BLaER1 (cell line): ENCODE measurements around the gene LSG1.

Source experiments
- H3K27ac ChIP-seq: shearing (Covaris generic); formaldehyde crosslinking; 2 replicates; pipeline ENCODE4 v1.8.1; 2022
- H3K27me3 ChIP-seq: shearing (Covaris generic); formaldehyde crosslinking; 2 replicates; pipeline ENCODE4 v1.8.1; 2022
- H3K36me3 ChIP-seq: shearing (Covaris generic); formaldehyde crosslinking; 2 replicates; pipeline ENCODE4 v1.8.1; 2022
- H3K4me1 ChIP-seq: shearing (Covaris generic); formaldehyde crosslinking; 2 replicates; pipeline ENCODE4 v1.8.1; 2022
- H3K4me2 ChIP-seq: shearing (Covaris generic); formaldehyde crosslinking; 2 replicates; pipeline ENCODE4 v1.8.1; 2022
- H3K4me3 ChIP-seq: shearing (Covaris generic); formaldehyde crosslinking; 2 replicates; pipeline ENCODE4 v1.8.1; 2022
- H3K9ac ChIP-seq: shearing (Covaris generic); formaldehyde crosslinking; 2 replicates; pipeline ENCODE4 v1.8.1; 2022
- H3K9me3 ChIP-seq: shearing (Covaris generic); formaldehyde crosslinking; 2 replicates; pipeline ENCODE4 v1.8.1; 2022
- H4K20me1 ChIP-seq: shearing (Covaris generic); formaldehyde crosslinking; 2 replicates; pipeline ENCODE4 v1.8.1; 2022
- Cebpa-rat ChIP-seq: shearing (Covaris generic); IDR thresholded peaks from 2 replicates; pipeline ENCODE4 v1.8.1; 2022

The LSG1 gene

GRCh38 chr3:194707147-194707540, 35.2 kb upstream of the LSG1 start:
- H3K4me2 ChIP-seq, result no peak overlapping the region
- no peaks in the 10 kb centered on the region for H3K9me3 ChIP-seq
- H3K27me3 ChIP-seq, result no peaks in the 10 kb centered on the region
- H3K36me3 ChIP-seq, result no peaks in the 10 kb centered on the region
- H3K4me3 ChIP-seq, result no peak overlapping the region
- H3K27ac ChIP-seq, result no peak overlapping the region
- no peak overlapping the region for H3K9ac ChIP-seq
- no peaks in the 10 kb centered on the region for H4K20me1 ChIP-seq
- peaks cover 7% of the 10 kb centered on the region for H3K4me1 ChIP-seq
- no peak for TF ChIP-seq Cebpa-rat

DNA sequence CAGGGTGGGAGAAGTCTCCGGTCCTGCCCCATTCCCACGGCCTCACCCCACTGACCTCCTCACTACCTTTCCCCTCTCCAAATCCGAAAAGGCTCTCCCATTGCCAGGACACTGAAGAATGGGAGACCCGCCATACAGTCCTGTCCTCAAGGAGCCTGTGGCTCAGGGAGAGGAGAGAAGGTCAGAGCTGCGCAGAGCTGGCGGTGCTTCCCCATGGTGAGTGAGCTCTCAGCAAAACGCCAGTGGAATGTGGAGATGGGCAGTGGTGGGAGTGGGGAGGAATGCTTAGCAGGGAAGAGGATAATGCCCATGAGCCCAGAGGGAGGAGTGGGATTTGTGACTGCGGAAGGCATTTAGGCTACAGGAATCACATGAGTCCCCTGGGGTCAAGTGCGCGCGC, 33.8 kb upstream of the LSG1 start:
- no peak overlapping the region for H3K27ac ChIP-seq
- no peak overlapping the region for H3K4me2 ChIP-seq
- no peaks in the 10 kb centered on the region for H3K9me3 ChIP-seq
- no peaks in the 10 kb centered on the region for H3K4me1 ChIP-seq
- H3K9ac ChIP-seq, result no peak overlapping the region
- H4K20me1 ChIP-seq, result no peaks in the 10 kb centered on the region
- no peaks in the 10 kb centered on the region for H3K27me3 ChIP-seq
- no peak overlapping the region for H3K4me3 ChIP-seq
- no peaks in the 10 kb centered on the region for H3K36me3 ChIP-seq
- no peak for TF ChIP-seq Cebpa-rat

DNA sequence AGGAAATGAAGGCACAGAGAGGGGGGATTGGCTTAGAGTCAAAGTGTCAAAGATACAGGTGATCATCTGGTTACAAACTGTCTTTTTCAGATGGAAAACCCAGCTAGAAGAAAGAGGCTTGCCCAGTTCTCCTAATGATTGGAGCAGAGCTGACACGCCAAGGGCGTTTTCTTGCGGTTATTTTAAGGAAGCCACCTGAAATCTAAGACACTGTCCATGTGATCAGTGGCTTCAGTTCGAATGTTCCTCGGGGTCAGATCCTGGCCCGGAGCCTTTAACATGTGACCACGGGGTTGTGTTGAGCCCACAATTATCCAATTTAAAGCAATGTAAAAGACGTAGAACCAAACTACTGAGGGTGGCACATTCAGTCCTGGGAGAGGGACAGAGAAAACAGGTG, 33.2 kb upstream of the LSG1 start:
- no peaks in the 10 kb centered on the region for H3K27me3 ChIP-seq
- H3K4me1 ChIP-seq, result no peaks in the 10 kb centered on the region
- no peak overlapping the region for H3K4me3 ChIP-seq
- no peaks in the 10 kb centered on the region for H3K36me3 ChIP-seq
- H3K4me2 ChIP-seq, result no peak overlapping the region
- no peak for TF ChIP-seq Cebpa-rat
- no peak overlapping the region for H3K9ac ChIP-seq
- no peak overlapping the region for H3K27ac ChIP-seq
- no peaks in the 10 kb centered on the region for H4K20me1 ChIP-seq
- no peaks in the 10 kb centered on the region for H3K9me3 ChIP-seq

DNA sequence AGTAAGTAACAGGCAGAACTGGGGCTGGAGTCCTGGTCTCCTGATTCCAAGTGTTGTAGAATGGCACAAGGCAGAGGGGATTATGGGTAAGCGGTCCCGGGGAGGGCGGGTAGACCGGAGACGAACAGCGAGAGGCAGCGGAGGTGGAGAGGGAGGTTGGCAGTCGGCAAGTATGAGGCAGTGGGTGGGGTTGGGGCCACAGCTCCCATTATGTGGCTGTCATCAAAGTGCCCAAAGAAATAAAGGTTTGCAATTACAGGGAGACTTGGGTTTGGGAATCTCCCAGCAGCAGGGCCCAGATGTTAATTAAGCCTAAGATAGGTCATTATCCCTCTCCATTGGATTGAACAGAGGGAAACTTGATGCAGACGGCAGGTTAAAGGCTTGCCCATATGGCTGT, 30.6 kb upstream of the LSG1 start:
- Histone ChIP-seq H3K4me1 (no peaks in the 10 kb centered on the region), H3K4me2 (no peak overlapping the region), H3K27me3 (no peaks in the 10 kb centered on the region), H3K27ac (no peak overlapping the region), H3K4me3 (no peak overlapping the region), H3K9me3 (peaks cover 9% of the 10 kb centered on the region; the same call in 1 of the 2 replicates), H3K9ac (no peak overlapping the region), H4K20me1 (no peaks in the 10 kb centered on the region), H3K36me3 (no peaks in the 10 kb centered on the region)
- TF ChIP-seq Cebpa-rat, result no peak

GRCh38 chr3:194696702-194697101, 24.7 kb upstream of the LSG1 start:
- H3K4me3 ChIP-seq, result no peak overlapping the region
- no peak overlapping the region for H3K9ac ChIP-seq
- H3K27me3 ChIP-seq, result no peaks in the 10 kb centered on the region
- no peak for TF ChIP-seq Cebpa-rat
- H3K9me3 ChIP-seq, result peaks cover 9% of the 10 kb centered on the region; the same call in 1 of the 2 replicates
- no peaks in the 10 kb centered on the region for H4K20me1 ChIP-seq
- H3K36me3 ChIP-seq, result no peaks in the 10 kb centered on the region
- no peak overlapping the region for H3K27ac ChIP-seq
- H3K4me1 ChIP-seq, result peaks cover 25% of the 10 kb centered on the region
- H3K4me2 ChIP-seq, result no peak overlapping the region

DNA sequence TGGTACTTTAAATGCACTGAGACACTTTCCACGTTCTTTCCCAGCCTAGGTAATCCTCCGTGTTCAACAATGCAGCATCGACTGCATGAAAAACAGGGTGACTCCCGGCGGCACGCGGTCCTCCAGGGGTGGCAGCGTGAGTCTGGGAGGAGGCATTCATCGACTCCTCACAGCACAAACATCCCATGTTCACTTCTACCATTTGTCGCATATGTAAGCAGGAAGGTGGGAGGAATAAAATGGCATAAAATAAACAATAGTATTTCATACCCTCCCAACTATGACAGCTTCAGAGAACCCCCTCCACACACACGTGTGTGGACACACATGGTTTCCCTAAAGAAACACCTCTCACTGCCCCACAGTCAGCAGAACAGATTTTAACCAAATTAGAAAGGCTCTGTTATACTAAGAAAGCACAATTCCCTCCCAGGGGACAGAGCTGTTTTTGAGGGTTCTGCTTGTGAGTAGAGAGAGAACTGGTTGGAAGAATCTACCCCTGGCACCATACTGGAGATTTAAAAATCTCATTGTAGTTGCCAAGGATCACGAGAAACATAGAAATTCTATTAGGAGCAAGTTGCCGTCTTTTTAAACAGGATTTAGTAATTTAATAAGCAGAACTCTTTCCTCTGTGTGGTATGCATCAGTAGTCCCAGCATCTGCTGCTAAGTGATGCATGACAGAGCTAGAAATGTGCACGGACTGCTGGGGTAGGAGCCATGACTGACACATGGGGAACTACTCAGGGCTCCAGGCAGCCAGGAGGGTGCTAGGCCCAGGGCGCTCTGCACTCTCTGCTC, 19.7 kb upstream of the LSG1 start:
- H3K9me3 ChIP-seq, result no peaks in the 10 kb centered on the region
- peak overlapping the region; percentile 87 for H3K27ac ChIP-seq
- H4K20me1 ChIP-seq, result peaks cover 10% of the 10 kb centered on the region
- H3K9ac ChIP-seq, result peak overlapping the region; percentile 60
- no peaks in the 10 kb centered on the region for H3K36me3 ChIP-seq
- TF ChIP-seq Cebpa-rat, result no peak
- H3K4me3 ChIP-seq, result peak overlapping the region; percentile 35
- H3K4me2 ChIP-seq, result peak overlapping the region; percentile 100
- no peaks in the 10 kb centered on the region for H3K27me3 ChIP-seq
- H3K4me1 ChIP-seq, result peaks cover 72% of the 10 kb centered on the region

- Histone ChIP-seq H3K9me3 (no peaks in the 10 kb centered on the region), H3K27me3 (no peaks in the 10 kb centered on the region), H4K20me1 (peaks cover 19% of the 10 kb centered on the region), H3K4me1 (peaks cover 70% of the 10 kb centered on the region), H3K4me2 (peak overlapping the region; percentile 100), H3K9ac (peak overlapping the region; percentile 60; the same call in 1 of the 2 replicates), H3K27ac (peak overlapping the region; percentile 87), H3K36me3 (no peaks in the 10 kb centered on the region), H3K4me3 (peak overlapping the region; percentile 35)
- no peak for TF ChIP-seq Cebpa-rat
Measured at GRCh38 chr3:194690501-194691372, 18.7 kb upstream of the LSG1 start.

GRCh38 chr3:194689493-194689944, 17.5 kb upstream of the LSG1 start:
- peaks cover 19% of the 10 kb centered on the region for H4K20me1 ChIP-seq
- peak overlapping the region; percentile 94 for H3K4me3 ChIP-seq
- no peaks in the 10 kb centered on the region for H3K9me3 ChIP-seq
- H3K27me3 ChIP-seq, result no peaks in the 10 kb centered on the region
- H3K36me3 ChIP-seq, result no peaks in the 10 kb centered on the region
- peak overlapping the region; percentile 87 for H3K27ac ChIP-seq
- H3K4me2 ChIP-seq, result peak overlapping the region; percentile 100
- H3K9ac ChIP-seq, result peak overlapping the region; percentile 89
- no peak for TF ChIP-seq Cebpa-rat
- peaks cover 80% of the 10 kb centered on the region for H3K4me1 ChIP-seq

GRCh38 chr3:194688946-194689345, 17.0 kb upstream of the LSG1 start:
- no peaks in the 10 kb centered on the region for H3K27me3 ChIP-seq
- H3K9ac ChIP-seq, result peak overlapping the region; percentile 89
- no peaks in the 10 kb centered on the region for H3K36me3 ChIP-seq
- TF ChIP-seq Cebpa-rat, result no peak
- peak overlapping the region; percentile 87 for H3K27ac ChIP-seq
- H3K4me3 ChIP-seq, result peak overlapping the region; percentile 94
- peaks cover 82% of the 10 kb centered on the region for H3K4me1 ChIP-seq
- no peaks in the 10 kb centered on the region for H3K9me3 ChIP-seq
- H4K20me1 ChIP-seq, result peaks cover 19% of the 10 kb centered on the region
- H3K4me2 ChIP-seq, result peak overlapping the region; percentile 100
